Lower leg skin (tissue), 4 donors: ENCODE results near the gene PROSER3. TPM values are rescaled to one million over a fixed set of nuclear protein-coding genes. Genes with fewer than 3 reads are reported as not detected.

Experiments
- DNase-seq, 2 donors: peaks; one replicate each; pipeline ENCODE4 v3.0.0-alpha.2; 2019; ENCODE audit warnings: low spot score in 2 of 2
- H3K4me3 ChIP-seq: fragments of 200-600 bp; sonication (generic); 2 replicates; pipeline ENCODE4 v1.5.1; 2017; ENCODE audit warnings: mild to moderate bottlenecking, low read depth; ENCODE audit not compliant: poor library complexity, severe bottlenecking
- POLR2A ChIP-seq, 2 donors: fragments of 450-650 bp; IDR thresholded peaks; one replicate each; pipeline ENCODE4 v1.6.1; 2016 to 2017; ENCODE audit warnings: antibody characterized with exemption in 2 of 2, mild to moderate bottlenecking in 1 of 2, moderate library complexity in 1 of 2
- WGBS, 2 donors: methylation state at CpG; one replicate each; pipeline ENCODE4 v1.1.5; 2018; 5-methylcytosine and 5-hydroxymethylcytosine counted together
- intact Hi-C: fragments of 100-400 bp; cut with DNase I; formaldehyde crosslinking; loops from one replicate; pipeline ENCODE4 v1.15.0; 2023; ENCODE audit warnings: low total_unique reads
- total RNA-seq, 4 donors: library from RNA; depleted of rRNA; stranded (reverse); fragments of >200 nt; gene quantifications; one replicate each; pipeline ENCODE4 v1.1.0, GENCODE V29; 2016
- TF ChIP-seq, protein P1 (sequence below), 3 donors: fragments of 450-650 bp; IDR thresholded peaks; one replicate each; pipeline ENCODE4 v1.5.1; 2016; ENCODE audit warnings: antibody characterized with exemption in 3 of 3, mild to moderate bottlenecking in 3 of 3, moderate library complexity in 2 of 3

The PROSER3 gene
- total RNA-seq, 4 donors from 2014 or later: 9.2 to 20.4 (median 12.9) TPM

DNA sequence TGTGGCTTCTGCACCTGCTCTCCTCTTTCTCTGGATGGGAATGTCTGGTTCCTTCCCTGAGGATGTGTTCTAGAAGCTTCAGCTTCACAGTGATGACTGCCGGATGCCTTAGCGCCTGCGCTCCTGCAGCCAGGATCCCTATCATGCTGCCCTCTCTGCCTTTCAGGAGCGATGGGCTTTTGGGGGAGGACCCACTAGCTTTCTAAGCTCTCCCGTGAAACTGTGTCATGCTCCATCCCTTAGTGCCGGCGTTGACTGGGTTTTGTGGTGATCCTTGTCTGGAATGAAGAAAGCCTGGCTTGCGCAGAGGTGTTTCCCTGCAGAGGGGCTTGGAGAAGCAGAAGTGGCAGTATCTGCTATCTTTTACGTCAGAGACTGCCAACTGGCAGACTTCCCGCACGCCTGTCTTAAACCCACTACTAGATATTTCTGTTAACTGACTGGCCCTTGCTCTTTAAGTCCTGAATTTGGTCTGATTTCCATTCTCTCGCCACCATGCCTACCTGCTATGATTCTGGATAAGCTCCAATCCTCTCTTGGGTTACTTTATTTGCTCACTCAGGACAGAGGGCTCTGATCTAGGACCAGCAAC lies 44.0 kb upstream of the PROSER3 start:
- TF ChIP-seq, protein P1, sequence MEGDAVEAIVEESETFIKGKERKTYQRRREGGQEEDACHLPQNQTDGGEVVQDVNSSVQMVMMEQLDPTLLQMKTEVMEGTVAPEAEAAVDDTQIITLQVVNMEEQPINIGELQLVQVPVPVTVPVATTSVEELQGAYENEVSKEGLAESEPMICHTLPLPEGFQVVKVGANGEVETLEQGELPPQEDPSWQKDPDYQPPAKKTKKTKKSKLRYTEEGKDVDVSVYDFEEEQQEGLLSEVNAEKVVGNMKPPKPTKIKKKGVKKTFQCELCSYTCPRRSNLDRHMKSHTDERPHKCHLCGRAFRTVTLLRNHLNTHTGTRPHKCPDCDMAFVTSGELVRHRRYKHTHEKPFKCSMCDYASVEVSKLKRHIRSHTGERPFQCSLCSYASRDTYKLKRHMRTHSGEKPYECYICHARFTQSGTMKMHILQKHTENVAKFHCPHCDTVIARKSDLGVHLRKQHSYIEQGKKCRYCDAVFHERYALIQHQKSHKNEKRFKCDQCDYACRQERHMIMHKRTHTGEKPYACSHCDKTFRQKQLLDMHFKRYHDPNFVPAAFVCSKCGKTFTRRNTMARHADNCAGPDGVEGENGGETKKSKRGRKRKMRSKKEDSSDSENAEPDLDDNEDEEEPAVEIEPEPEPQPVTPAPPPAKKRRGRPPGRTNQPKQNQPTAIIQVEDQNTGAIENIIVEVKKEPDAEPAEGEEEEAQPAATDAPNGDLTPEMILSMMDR (IDR thresholded peaks at IDR 0.05): no peak
- TF ChIP-seq POLR2A (IDR thresholded peaks at IDR 0.05): no peak
- intact Hi-C loops: no loop called here
- DNase-seq: no peak
- H3K4me3 ChIP-seq: no peak overlapping the region
- WGBS, 2 donors: 85% methylated on average over 12 of the region's 12 CpGs

DNA sequence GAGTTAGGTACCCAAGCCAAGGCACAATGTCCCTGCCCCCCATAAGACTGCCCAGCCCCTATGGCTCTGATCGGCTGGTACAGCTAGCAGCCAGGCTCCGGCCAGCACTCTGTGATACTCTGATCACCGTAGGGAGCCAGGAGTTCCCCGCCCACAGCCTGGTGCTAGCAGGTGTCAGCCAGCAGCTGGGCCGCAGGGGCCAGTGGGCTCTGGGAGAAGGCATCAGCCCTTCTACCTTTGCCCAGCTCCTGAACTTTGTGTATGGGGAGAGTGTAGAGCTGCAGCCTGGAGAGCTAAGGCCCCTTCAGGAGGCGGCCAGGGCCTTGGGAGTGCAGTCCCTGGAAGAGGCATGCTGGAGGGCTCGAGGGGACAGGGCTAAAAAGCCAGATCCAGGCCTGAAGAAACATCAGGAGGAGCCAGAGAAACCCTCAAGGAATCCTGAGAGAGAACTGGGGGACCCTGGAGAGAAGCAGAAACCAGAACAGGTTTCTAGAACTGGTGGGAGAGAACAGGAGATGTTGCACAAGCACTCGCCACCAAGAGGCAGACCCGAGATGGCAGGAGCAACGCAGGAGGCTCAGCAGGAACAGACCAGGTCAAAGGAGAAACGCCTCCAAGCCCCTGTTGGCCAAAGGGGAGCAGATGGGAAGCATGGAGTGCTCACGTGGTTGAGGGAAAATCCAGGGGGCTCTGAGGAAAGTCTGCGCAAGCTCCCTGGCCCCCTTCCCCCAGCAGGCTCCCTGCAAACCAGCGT lies 43.2 kb upstream of the PROSER3 start:
- no peak overlapping the region for H3K4me3 ChIP-seq
- WGBS, 2 donors: 70 to 78% methylated on average over 10 to 14 of the region's 14 CpGs
- TF ChIP-seq POLR2A (IDR thresholded peaks at IDR 0.05): no peak
- TF ChIP-seq, protein P1 (IDR thresholded peaks at IDR 0.05): no peak
- DNase-seq: no peak
- intact Hi-C loops: no loop called here

DNA sequence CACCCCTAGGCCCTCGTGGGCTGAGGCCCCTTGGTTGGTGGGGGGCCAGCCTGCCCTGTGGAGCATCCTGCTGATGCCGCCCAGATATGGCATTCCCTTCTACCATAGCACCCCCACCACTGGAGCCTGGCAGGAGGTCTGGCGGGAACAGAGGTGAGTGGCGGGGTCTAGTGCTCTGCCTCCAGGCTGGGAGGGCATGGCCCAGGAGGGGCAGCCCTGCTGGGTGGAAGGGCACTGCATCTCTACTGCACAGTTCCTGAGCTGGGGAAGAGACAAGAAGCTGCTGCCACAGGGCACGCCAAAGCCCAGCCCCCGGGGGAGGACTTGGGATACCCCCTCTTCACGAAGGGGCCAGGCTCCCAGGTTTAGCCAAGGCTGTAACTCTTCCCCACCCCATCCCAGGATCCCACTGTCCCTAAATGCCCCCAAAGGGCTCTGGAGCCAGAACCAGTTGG lies 42.6 kb upstream of the PROSER3 start:
- DNase-seq: no peak
- TF ChIP-seq POLR2A (IDR thresholded peaks at IDR 0.05): no peak
- TF ChIP-seq, protein P1 (IDR thresholded peaks at IDR 0.05): no peak
- intact Hi-C loops: no loop called here
- no peak overlapping the region for H3K4me3 ChIP-seq
- 58 to 87% methylated on average over 2 to 7 of the region's 7 CpGs for WGBS, 2 donors

DNA sequence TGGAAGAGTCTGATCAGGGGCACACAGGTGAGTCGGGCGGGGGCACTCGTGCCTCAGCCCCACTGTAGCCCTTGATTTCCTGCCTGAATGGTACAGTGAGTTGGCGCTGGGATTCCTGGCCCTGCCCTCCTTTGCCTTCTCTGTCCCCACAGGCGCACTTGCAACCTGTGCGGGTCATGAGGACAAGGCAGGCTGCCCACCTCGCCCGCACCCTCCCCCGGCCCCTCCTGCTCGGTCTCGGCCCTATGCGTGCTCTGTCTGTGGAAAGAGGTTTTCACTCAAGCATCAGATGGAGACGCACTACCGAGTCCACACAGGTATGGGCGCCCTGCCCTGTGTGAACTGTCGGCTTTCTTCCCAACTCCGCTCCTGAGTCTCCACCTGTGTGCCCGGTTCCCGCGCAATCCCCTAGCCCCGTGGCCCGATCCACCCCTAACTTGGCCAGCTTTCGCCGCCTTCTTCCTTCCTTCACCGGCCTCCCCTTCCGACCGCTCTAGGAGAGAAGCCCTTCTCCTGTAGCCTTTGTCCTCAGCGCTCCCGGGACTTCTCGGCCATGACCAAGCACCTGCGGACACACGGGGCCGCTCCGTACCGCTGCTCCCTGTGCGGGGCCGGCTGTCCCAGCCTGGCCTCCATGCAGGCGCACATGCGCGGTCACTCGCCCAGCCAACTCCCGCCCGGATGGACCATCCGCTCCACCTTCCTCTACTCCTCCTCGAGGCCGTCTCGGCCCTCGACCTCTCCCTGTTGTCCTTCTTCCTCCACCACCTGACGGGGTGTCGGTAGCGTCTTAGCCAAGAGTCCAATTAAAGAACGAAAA lies 41.8 kb upstream of the PROSER3 start:
- WGBS, 2 donors: 2 to 3% methylated on average over 52 of the region's 52 CpGs
- TF ChIP-seq POLR2A (IDR thresholded peaks at IDR 0.05): no peak
- TF ChIP-seq, protein P1 (IDR thresholded peaks at IDR 0.05): no peak
- intact Hi-C loops: no loop called here
- H3K4me3 ChIP-seq: peak overlapping the region; percentile 63
- DNase-seq: peak in 1 of 2 donors; percentile 92

DNA sequence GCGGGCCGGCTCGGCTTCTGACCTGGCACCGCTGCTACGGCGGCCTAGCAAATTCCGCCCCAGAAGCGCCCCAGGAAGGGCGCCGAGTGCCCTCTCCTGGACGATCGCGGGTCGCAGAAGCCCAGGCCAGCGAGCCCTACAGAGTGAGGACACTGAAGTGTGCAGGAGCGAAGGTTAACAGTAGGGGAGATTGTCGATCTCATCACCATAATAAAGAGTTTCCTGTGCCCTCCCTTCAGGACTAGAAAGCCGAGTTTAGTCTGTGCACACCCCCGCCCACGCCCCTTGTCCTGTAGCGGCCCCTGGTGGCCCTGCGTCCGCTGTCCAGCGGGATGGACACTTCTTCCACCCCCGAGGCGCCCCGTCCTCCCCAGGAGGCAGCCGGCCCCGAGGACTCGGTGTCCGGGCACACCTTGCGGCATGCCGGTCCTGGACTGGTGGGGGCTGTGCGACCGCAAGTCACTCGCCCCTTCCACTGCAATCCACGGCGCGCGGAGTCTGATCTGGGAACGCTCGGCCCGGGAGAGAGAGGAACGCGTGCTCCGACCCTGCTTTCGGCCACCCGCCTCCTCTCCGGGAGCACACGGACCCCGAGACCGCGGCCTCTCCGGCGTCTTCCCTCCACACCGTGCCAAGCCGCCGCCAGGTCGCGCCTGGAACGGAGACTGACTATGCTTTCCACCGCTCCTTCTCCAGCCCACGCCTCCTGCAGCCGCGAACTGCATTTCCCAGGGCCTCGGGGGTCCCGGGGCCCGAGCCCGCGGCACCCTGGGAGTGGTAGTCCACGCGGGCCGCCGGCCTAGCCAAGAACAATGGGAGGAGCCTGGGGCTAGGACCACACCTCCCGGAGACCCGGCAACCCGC lies 40.9 kb upstream of the PROSER3 start:
- intact Hi-C loops: no loop called here
- DNase-seq: peak; percentile 92 to 99
- H3K4me3 ChIP-seq: peak overlapping the region; percentile 63
- TF ChIP-seq, protein P1 (IDR thresholded peaks at IDR 0.05): peak in 1 of 3 donors; percentile 84
- TF ChIP-seq POLR2A (IDR thresholded peaks at IDR 0.05): no peak
- 0 to 1% methylated on average over 35 to 52 of the region's 77 CpGs for WGBS, 2 donors
